ENCODE measurements around the gene RCOR1.
"Not testable (repeated sequence)": the region's sequence is repeated elsewhere in the genome, so short reads cannot be mapped to it uniquely, and the experiment has no call there.

Gene RCOR1

DNA sequence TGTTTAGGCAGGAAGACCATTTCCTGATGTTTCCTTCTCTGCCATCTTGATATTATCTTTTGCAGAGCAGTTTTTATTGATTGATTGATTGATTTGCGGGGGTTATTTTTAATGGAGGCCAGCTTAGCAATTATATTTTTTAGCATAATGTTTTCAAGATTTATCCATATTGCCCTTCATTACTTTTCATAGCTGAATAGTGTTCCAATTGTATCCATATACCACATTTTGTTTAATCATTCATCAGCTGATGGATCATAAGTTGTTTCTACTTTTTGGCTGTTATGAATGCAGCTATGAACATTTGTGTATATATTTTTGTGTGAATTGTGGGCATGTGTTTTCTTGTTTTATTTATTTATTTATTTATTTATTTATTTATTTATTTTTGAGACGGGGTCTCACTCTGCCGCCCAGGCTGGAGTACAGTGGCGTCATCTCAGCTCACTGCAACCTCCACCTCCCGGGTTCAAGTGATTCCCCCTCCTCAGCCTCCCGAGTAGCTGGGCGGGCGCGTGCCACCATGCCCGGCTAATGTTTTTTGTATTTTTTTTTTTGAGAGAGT is 20.9 kb upstream of the RCOR1 start:
- DNase-seq = no peak

DNA sequence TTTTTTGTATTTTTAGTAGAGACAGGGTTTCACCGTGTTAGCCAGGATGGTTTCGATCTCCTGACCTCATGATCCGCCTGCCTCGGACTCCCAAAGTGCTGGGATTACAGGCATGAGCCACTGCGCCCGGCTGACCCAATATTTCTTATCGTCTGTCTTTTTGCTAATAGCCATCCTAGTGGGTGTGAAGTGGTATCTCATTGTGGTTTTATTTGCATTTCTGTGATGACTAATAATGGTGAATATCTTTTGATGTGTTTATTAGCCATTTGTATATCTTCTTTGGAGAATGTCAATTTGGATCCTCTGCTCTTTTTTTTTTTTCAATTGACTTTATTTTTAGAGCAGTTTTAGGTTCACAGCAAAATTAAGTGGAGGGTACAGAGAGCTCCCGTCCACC is 19.3 kb upstream of the RCOR1 start:
- not testable (repeated sequence) for DNase-seq

DNA sequence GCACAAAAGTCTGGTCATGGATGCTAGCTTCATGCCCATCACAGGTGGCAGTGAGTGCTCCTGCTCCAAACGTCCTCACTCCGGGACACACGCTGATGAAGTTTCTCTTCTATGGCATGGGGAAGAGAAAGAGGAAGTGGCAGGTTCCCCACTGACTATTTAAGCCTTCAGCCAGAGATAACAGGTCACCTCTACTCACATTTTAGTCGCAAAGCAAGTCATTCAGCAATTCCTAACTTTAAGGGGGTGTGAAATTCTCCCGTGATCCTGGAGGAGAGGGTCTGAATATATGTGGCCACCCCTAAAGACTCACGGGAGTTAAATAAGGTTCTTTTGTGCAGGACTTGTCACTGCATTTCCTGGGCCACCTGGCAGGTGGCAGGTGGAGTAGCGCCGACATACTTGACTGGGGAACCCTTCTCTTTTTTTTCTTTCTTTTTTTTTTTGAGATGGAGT is 18.8 kb upstream of the RCOR1 start:
- no peak for DNase-seq

DNA sequence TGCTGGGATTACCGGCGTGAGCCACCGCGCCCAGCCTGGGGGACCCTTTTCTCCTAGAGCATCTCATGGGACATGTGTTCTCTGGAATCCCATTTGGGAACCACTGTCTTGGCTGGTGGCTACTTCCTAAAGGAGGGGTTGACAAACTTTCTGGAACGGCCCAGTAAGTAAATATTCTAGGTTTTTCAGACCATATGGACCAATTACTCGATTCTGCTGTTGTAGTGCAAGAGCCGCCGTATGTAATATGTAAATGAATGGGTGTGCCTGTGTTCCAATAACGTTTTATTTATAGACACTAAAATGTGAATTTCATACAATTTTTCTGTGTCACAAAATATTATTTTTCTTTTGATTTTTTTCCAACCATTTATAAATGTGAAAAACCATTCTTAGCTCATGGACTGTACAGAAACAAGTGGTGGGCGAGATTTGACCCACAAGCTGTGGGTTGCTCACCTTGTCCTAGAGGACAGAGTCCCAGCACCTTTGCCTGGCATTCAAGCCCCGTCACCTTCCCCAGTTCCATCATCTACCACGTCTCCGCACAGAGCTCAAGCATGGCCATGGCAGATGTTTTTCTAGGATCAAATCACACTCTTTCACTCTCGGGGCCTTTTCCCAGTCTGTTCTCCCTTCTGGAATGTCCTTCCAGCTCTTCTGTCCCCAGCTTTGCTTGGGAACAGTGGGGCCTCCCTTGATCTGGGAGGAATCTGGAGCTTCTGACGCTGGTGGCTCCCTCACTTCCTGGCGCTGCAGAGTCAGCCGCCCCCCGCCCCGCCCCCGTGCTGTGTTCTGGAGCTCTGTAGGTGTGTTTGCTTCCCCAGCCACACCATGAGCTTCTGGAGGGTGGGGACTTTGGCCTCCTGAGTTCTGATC is 17.9 kb upstream of the RCOR1 start:
- DNase-seq = peak; percentile 28

DNA sequence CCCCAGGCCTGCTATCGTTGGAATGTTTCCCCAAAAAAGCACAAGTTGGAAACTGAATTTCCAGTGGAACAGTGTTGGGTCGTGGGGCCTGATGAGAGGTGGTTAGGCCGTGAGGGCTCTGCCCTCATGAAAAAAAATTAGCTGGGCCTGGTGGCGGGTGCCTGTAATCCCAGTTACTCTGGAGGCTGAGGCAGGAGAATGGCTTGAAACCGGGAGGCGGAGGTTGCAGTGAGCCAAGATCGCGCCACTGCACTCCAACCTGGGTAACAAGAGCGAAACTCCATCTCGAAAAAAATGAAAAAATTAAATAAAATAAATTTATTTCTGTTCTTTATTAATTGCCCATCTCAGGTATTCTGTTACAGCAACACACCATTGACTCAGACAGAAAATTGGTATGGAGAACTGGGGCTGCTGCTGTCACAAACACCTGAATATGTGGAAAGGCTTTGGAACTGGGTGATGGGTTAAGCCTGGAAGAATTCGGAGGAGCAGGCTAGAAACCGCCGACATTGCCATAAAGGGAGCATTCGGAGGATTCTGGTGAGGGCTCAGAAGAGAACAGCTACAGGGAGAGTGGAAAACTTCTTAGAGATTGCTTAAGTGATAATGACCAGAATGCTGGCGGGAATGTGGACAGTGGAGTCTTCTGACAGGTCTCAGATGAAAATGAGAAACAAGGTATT is 17.1 kb upstream of the RCOR1 start:
- no peak for DNase-seq

DNA sequence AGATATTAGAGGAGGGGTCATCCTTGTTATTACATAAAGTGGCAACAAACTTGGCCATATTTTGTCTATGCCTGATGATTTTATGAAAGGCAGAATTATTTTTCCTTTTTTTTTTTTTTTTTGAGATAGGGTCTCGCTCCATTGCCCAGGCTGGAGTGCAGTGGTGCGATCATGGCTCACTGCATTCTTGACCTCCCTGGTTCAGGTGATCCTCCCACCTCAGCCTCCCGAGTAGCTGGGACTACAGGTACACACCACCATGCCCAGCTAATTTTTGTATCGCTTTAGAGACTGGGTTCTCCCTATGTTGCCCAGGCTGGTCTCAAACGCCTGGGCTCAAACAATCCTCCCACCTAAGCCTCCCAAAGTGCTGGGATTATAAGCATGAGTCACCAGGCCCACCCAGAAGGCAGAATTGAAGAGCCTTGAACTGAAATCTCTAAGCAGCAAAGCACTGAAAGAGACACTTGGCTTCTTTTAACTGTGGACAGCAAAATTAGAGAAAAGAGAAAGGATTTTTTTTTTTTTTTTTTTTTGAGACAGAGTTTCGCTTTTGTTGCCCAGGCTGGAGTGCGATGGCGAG is 16.5 kb upstream of the RCOR1 start:
- not testable (repeated sequence) for DNase-seq

DNA sequence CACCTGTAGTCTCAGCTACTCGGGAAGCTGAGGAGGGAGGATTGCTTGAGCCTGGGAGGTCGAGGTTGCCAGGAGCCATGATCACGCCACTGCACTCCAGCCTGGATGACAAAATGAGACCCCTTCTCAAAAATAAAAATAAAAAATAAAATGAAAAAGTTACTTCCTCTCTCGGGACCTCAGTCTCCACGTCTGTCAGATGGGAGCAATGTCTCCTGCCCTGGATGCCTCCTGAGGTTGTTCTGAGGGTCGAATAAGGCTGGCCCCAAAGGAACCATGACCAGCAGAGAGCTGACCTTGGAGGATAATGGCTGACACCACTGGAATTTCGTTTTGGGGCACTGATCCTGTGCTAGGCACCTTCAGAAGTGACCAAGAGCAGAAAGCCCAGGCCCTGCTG is 13.6 kb upstream of the RCOR1 start:
- no peak for DNase-seq

DNA sequence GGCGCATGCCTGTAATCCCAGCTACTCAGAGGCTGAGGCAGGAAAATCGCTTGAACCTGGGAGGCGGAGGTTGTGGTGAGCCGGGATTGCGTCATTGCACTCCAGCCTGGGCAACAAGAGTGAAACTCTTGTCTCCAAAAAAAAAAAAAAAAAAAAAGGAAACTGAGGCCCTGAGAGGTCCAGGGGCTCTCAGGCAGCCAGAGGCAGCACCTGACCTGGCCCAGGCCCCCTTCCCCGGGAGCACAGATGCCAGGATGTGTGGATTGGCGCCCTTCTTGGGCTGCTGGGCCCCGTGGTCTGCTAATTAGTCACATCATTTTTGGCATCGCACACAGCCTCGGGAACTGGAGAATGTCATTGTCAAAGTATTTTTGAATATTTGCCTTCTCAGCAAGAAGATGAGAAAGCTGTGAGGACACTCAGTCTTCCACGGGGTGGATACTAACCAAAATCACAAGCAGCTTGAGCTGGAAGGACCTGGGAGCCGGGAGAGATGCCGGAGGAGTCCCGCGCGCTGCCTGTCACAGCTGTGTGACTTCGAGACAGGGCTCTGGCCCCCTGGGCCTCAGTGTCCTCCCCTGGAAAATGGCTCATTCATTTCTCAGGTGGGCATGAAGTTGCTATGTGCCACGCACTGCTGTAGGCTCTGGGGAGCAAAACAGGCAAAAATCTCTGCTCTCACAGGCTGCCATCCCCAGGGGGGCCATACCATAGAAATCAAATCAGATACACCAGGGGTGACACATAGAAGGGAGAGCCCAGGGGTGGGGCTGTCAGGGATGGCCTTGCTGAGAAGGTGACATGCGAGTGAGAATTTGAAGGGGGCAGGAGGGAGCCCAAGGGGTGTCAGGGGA is 12.5 kb upstream of the RCOR1 start:
- DNase-seq = no peak

DNA sequence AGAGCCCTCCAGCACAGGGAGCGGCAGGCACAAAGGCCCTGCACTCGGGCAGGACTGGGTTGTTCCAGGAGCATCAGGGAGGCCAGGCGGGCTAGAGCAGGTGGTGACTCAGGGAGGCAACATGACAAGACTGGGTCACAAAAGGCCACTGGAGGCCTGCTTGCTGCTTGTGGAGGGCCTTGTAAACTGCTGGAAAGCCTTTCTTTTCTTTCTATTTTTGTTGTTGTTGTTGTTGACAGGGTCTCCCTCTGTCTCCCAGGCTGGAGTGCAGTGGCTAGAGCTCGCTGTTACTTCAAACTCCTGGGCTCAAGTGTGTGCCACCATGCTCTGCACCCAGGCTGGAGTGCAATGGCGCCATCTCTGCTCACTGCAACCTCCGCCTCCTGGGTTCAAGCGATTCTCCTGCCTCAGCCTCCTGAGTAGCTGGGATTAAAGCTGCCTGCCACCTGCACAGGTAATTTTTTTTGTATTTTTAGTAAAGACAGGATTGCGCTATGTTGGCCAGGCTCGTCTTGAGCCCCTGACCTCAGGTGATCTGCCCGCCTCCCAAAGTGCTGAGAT is 11.8 kb upstream of the RCOR1 start:
- DNase-seq = no peak

DNA sequence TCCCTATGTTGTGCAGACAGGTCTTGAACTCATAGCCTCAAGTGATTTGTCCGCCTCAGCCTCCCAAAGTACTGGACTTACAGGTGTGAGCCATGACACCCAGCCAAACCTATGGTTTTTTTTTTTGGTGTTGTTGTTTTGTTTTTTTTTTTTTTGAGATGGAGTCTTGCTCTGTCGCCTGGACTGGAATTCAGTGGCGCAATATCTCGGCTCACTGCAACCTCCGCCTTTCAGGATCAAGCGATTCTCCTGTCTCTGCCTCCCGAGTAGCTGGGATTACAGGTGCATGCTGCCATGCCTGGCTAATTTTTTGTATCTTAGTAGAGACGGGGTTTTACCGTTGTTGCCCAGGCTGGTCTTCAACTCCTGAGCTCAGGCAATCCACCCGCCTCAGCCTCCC is 11.3 kb upstream of the RCOR1 start:
- no peak for DNase-seq

DNA sequence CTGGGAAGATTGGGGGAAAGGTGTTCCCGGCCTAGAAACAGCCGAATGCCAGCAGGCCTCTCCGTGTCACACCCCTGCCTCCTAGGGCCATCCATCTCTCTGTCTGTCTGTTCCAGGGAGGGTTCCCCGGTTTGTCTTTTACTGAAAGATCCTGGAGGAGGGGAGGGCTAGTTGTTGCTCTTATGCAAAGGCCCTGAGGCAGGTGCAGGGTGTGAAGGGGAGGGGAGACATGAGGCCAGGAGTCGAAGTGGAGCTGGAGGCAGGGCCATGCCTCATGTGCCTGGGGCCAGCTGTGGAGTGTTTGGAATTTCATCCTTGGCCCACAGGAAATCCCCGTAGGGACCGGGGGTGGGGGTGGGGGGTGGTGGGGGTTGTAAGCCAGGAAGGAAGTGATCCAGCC is 8.7 kb upstream of the RCOR1 start:
- no peak for DNase-seq

DNA sequence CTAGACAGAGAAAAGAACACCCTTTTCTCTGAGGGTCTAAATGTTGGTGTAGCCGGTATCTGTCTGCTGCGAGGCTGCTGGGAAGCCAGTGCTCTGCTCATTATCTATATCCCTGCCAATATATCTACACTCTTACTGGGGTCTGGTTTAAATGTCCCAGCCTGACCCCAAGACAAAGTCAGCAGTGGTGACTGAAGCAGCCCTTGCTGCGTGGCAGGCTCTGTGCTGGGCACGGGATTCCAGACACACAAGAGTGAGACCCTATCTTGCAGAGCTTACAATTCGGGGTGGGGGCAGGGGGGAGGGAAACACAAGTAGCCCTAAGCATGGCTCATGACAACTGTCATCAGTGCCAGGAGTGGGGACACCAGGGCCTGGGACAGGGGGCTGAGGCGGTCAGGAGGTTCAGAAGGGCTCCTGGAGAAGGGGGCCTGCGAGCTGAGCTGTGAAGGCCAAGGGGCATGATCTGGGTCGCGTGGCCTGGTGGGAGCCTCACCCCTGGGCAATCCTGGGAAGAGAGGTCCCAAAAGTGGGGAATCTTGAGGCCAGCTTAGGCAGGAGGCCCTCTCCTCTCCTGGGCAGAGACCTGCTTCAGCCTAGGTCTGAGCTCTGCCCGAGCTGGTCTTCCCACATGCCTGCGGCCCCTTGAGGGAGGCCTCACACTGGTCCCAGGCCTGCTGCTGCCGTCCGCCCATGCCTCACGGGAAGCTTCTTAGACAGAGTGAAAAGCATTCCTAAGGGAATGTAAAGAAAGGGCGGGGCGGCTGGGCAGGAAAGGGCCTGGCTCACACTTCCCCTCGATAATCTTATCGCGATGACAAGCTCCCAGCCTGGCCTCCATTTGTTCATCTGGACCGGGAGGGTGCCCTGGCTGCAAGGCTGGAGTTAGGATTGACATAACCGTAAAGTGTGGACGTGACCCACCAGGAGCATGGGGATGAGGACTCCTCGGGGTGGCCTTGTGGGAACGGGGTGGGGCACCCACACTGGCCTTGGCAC is 7.3 kb upstream of the RCOR1 start:
- no peak for DNase-seq

DNA sequence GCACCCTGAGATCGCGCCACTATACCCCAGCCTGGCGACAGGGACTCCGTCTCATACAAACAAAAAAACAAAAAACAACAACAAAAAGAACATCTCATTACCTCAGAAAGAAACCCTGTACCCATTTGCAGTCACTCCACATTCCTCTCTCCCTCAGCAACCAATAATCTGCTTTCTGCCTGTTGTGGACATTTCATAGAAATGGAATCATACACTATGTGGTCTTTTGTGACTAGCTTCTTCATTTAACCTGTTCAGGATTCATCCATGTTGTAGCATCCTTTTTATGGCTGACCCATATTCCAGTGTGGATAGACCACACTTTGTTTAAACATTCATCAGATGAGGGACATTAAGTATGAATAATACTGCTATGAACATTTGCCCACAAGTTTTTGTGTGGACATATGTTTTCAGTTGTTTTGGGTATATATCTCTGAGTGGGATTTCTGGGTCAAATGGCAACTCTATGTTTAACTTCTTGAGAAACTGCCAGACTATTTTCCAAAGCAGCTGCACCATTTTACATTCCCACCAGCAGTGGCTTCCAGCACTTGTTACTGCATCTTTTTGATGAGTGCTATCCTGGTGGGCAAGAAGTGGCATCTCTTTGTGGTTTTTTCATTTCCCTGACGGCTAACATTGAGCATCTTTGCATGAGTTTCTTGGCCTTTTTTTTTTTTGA is 5.9 kb upstream of the RCOR1 start:
- no peak for DNase-seq

DNA sequence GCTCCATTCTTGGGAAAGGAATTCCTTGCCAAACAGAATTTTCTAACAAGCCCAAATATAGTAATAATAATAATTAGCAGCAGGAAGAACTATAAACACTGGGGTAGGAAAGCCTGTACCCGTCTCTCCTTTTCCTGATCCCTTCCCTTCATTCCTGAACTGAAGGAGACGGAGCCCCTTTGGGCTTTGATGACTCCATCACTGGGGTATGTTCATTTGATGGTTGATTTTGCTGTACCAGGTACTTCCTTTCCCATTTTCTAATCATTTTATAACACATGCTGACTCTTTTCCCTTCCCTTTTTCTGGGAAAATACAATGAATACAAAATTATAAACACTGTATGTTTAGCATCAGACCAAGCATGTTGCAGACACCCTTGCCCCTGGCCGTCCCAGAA is 3.6 kb upstream of the RCOR1 start:
- no peak for DNase-seq

DNA sequence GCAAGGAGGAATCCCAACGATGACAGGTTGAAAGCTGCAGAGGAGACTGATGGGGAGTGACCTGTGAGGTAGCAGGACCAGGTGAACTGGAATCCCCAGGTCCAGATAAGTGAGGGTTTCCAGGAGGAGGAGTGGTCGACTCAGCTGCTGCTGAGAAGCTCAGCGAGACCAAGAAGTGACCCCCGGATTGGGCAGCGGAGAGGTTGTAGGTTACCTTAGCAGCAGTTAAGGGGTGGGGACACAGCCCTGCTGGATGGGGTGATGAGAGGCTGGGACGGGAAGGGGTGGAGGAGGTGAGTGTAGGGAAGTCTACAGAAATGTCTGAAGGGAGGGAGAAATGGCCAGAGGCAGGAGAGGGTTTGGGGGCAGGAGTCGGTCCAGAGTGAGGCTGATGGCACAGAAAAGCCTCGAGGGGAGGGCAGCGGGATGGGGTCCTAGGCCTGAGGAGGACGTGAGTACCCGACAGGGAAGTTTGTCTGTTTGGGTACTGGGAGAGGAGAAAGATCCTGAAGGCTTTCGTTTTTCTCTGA is 2.6 kb upstream of the RCOR1 start:
- DNase-seq = no peak

DNA sequence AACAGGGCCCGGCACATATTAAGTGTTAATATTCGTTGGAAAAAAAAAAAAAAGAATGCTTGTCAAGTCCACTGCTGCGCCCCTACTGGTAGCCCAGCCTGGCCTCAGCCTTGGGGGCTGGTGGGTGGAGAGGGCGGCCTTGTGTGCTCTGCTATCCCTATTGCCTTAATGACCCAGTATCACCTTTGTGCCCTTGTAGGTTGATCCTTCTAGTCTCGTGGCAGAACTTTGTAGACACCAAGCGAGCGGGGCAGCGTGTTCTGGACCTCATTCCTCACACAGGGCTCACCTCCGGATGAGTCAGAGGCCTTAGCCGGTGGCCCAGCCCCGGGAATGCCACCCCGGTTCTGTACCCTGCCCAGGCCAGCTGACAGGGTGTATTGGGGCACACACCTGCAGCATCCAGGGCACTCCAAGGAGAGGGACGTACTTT is 1.8 kb upstream of the RCOR1 start:
- DNase-seq = no peak

DNA sequence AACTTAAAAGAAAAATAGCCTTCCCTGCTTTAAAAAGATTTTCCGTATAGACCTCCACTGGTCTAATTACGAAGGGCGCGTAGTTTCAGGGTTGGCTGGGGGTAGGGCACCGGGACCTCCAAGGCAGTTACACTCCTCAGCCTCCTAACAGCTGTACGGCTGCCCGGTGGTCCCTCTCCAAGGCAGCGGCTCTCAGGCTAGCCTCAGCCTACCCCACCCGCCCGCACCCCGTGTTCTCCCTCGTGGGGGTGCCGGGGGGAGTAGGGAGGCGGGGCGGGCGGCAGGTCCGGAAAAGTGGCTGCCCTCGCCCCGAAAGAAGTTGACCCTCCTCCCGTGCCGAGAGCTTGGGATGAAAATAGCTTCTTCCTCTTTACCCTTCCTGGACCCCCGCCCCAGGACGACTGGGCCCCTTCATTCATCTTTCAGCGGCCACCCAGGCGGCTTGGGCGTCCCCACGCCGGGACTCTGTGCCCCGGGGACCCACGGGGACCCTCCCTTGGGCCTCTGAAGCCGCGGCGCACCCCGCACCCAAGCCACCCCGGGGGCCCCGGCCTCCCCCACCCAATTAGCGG is 991 bp upstream of the RCOR1 start:
- peak; percentile 69 for DNase-seq

DNA sequence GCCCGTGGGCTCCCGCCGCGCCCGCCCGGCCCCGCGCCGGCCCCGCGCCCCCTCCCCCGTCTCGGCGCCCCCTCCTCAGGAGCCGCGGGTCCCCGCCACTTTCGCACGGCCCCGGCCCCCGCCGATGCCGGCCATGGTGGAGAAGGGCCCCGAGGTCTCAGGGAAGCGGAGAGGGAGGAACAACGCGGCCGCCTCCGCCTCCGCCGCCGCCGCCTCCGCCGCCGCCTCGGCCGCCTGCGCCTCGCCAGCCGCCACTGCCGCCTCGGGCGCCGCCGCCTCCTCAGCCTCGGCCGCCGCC is 263 bp downstream of the RCOR1 start:
- peak; percentile 74 for DNase-seq

DNA sequence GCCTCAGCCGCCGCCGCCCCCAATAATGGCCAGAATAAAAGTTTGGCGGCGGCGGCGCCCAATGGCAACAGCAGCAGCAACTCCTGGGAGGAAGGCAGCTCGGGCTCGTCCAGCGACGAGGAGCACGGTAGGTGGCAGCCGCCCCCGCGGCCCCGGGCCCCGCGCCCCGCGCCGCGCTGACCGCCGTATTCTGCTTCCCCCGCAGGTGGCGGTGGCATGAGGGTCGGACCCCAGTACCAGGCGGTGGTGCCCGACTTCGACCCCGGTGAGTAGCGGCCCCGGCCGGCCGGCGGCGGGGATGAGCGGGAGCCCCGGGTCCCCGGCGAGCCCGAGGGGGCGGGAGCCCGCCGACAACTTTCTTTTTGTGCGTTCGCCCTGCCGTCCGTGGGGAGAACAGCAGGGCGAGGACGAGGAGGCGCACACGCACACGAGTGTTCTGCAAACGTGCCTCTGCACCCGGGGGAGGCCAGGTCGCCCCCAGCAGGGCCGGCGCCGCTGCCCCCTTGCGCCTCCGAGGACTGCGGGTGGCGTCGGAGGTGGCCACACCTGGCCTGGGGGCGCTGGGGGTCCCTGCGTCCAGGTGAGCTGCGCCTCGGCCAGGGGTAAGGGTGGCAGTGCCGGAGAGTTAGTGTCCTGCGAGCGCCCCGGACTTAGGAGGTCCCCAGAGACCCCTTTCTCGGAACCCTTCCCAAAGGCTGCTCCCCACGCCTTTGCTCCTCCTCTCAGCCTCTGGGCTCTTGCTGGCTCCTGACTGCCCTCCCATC is 794 bp downstream of the RCOR1 start:
- DNase-seq = peak; percentile 68

All from NCI-H69 (cell line).